RWPE1 (cell line): ENCODE data around the gene ZNF93.
"Not testable (repeated sequence)": the region's sequence is repeated elsewhere in the genome, so short reads cannot be mapped to it uniquely, and the experiment has no call there.

ENCODE experiments used
- CTCF ChIA-PET: fragments of 350-600 bp; sonication (Branson Sonifier 250); formaldehyde crosslinking; extraction: SDS; loops from one replicate; lab custom pipeline; 2021; lab: Yijun Ruan, JAX
- POLR2A ChIA-PET: fragments of 400-600 bp; formaldehyde crosslinking; extraction: SDS; loops from one replicate; lab custom pipeline; 2020; ENCODE audit warnings: antibody characterized with exemption; ENCODE audit not compliant: low non-redundant PET; lab: Yijun Ruan, JAX
- DNase-seq: peaks from one replicate; pipeline ENCODE4 v3.0.0; 2012; ENCODE audit warnings: low spot score
- H3K27ac ChIP-seq: fragments of 450-650 bp; 2 replicates; pipeline ENCODE4 v1.5.1; 2017
- TF ChIP-seq, protein P1 (sequence below): fragments of 450-650 bp; conservative IDR thresholded peaks from 2 replicates; pipeline ENCODE4 v1.5.1; 2017; ENCODE audit warnings: low read depth, mild to moderate bottlenecking

Gene ZNF93

DNA sequence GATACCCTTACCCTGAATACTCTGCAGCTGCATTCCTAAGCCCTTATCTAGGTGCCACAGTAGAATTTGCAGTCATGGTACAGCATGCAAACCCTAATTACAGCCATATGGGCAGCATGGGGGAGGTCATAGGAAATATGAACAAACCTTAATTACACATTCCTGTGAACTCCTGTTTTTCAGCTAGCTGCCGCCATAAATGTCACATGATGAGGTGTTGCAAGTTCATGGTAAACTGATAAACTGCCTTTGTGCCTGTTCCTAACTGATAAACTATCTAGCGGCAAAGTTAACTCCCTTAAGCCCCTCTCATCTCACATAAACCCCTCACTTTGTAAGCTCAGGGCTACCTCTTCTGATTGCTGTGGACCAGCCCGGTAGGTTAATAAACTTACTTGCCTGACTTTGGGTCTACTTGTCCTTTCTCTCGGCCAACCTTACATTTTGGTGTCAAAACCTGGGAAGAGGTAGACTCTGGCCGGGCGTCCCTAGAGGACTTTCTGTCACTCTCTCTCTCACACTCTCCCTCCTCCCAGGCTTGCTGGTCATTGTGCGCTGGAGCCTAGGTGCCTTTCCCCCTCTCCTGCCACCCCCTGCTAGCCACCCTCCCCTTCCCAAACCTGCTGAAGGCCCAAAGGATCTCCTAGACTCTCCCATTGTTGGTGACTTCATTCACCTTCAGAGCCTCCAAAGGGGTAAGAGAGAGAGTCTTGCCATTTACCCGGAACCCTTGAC, 43.3 kb downstream of the ZNF93 start:
- no peak overlapping the region for H3K27ac ChIP-seq
- CTCF ChIA-PET, result no interaction called here
- TF ChIP-seq, protein P1, sequence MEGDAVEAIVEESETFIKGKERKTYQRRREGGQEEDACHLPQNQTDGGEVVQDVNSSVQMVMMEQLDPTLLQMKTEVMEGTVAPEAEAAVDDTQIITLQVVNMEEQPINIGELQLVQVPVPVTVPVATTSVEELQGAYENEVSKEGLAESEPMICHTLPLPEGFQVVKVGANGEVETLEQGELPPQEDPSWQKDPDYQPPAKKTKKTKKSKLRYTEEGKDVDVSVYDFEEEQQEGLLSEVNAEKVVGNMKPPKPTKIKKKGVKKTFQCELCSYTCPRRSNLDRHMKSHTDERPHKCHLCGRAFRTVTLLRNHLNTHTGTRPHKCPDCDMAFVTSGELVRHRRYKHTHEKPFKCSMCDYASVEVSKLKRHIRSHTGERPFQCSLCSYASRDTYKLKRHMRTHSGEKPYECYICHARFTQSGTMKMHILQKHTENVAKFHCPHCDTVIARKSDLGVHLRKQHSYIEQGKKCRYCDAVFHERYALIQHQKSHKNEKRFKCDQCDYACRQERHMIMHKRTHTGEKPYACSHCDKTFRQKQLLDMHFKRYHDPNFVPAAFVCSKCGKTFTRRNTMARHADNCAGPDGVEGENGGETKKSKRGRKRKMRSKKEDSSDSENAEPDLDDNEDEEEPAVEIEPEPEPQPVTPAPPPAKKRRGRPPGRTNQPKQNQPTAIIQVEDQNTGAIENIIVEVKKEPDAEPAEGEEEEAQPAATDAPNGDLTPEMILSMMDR, result no peak
- POLR2A ChIA-PET, result no interaction called here
- DNase-seq, result no peak

GRCh38 chr19:19944583-19944880, 43.8 kb downstream of the ZNF93 start:
- TF ChIP-seq, protein P1, result no peak
- CTCF ChIA-PET, result no interaction called here
- H3K27ac ChIP-seq, result no peak overlapping the region
- DNase-seq, result no peak
- POLR2A ChIA-PET, result no interaction called here

DNA sequence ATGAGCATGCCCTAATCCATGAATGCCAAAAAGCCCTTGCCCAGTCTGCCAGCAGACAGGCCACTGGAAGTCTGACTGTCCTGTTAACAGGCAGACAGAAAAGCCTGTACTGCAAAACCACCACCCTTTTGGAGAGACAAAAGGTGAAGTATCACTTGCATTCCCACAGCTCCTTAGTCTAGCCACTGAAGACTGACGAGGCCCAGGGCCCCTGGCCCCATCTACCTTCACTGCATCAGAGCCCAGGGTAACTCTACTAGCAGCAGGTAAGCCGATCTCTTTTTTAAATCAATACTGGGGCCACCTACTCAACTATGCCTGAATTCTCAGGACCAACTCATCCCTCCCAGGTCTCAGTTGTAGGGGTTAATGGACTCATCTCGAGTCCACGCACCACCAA, 45.5 kb downstream of the ZNF93 start:
- POLR2A ChIA-PET, result no interaction called here
- H3K27ac ChIP-seq, result no peak overlapping the region
- TF ChIP-seq, protein P1, result no peak
- DNase-seq, result no peak
- CTCF ChIA-PET, result no interaction called here

DNA sequence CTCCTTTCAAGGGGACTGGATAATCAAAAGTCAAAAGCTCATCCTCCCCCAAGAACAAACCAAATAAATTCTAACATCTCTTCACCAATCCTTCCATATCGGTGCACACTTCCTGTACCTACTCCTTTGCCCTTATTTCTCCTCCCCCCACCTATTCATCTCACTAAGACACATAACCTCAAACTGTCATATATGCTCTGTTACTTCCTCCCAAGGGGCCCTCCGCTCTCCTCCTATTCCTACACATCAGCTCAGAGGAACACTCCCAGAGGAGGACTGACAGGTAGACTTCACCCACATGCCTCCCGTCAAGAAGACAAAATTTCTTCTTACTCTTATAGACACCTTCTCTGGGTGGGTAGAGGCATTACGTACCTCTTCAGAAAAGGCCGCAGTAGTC, 48.1 kb downstream of the ZNF93 start:
- H3K27ac ChIP-seq, result no peak overlapping the region
- ChIA-PET POLR2A (no interaction called here), CTCF (interaction anchor here (0.7 kb wide), 1 partner anchor 466 kb away, joined by 3 read pairs; no protein-coding TSS in a partner anchor)
- TF ChIP-seq, protein P1, result no peak
- no peak for DNase-seq

- ChIA-PET CTCF (interaction anchor here (0.7 kb wide), 1 partner anchor 231 kb away, joined by 3 read pairs; no protein-coding TSS in a partner anchor), POLR2A (no interaction called here)
- TF ChIP-seq, protein P1, result no peak
- no peak for DNase-seq
- no peak overlapping the region for H3K27ac ChIP-seq
Measured at GRCh38 chr19:19955208-19955607, 54.5 kb downstream of the ZNF93 start.

- no peak for DNase-seq
- TF ChIP-seq, protein P1, result no peak
- POLR2A ChIA-PET, result no interaction called here
- CTCF ChIA-PET, result interaction anchor here (0.7 kb wide), 1 partner anchor 255 kb away, joined by 3 read pairs; no protein-coding TSS in a partner anchor
- no peak overlapping the region for H3K27ac ChIP-seq
Measured at GRCh38 chr19:19956434-19957075, 55.8 kb downstream of the ZNF93 start.

DNA sequence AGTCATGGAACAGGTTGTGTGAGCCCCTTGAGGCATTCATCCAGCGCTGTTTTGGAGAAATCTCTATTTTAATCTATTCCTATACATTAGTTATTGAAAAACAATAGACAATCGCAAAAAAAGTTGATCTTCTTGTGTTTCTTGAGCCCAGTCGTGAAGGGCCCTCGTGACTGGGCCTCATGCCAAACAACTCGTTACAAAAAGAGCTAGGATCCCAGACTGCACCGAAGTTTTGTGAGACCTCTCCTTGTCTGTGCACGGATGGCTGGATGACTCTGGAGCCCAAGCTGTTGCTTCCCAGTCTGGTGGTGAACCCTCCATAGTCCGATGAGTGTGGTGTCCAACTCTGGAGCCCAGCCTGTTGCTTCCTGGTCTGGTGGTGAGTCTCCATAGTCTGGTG, 57.0 kb downstream of the ZNF93 start:
- POLR2A ChIA-PET, result not testable (repeated sequence)

DNA sequence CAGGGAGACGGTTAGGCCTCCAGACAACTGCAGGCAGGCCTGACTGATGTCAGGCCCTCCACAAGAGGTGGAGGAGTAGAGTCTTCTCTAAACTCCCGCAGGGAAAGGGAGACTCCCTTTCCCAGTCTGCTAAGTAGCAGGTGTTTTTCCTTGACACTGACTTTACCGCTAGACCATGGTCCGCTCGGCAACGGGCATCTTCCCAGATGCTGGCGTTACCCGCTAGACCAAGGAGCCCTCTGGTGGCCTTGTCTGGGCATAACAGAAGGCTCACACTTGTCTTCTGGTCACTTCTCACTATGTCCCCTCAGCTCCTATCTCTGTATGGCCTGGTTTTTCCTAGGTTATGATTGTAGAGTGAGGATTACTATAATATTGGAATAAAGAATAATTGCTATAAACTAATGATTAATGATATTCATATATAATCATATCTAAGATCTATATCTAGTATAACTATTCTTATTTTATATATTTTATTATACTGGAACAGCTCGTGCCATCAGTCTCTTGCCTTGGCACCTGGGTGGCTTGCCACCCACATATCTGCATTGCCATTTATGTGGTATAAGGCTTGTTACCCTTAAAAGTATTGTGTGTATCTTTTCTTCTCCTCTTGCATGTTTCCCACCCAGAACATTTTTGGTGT, 58.5 kb downstream of the ZNF93 start:
- DNase-seq, CTCF ChIA-PET, POLR2A ChIA-PET, H3K27ac ChIP-seq: not testable (repeated sequence)

More for the DNA sequence above, 57.0 kb downstream of the ZNF93 start:
- DNase-seq, H3K27ac ChIP-seq, CTCF ChIA-PET: not testable (repeated sequence)
